Body of pancreas (tissue), 4 donors: ENCODE measurements around the gene SLC5A10.

Experiments used
- POLR2A ChIP-seq, 3 donors: fragments of 450-650 bp; IDR thresholded peaks; one replicate each; pipeline ENCODE4 v1.6.1; 2016; ENCODE audit warnings: antibody characterized with exemption in 3 of 3, mild to moderate bottlenecking in 2 of 3
- TF ChIP-seq, protein P1 (sequence below), 7 experiments: fragments of 450-650 bp in 4 of 7; fragments of 200-600 bp in 3 of 7; sonication (generic) in 3 of 7; IDR thresholded peaks; one replicate each; pipeline ENCODE4 v1.5.1; 2016 to 2019; ENCODE audit warnings: antibody characterized with exemption in 7 of 7

DNA sequence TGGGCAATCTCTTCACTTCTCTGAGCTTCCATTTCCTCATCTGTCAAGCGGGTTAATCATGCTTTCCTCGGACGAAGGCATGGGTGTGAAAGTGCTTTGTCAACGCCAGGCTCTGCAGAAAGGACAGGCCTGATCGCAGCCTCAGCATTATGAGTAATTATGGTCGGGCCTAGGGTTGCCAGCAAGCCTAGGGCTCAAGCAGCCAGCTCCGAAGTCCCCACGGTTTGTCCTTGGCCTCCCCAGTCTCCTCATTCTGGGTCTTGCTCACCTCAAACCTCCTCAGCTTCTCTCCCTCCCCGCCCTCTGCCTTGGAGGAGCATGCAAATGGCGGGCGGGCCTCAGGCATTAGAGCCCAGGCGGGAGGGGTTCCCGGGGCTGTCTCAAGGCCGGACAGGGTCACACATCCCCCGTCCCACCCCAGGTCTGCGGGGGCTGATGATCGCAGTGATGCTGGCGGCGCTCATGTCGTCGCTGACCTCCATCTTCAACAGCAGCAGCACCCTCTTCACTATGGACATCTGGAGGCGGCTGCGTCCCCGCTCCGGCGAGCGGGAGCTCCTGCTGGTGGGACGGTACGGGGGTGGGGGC is 62.8 kb downstream of the SLC5A10 start:
- TF ChIP-seq, protein P1, sequence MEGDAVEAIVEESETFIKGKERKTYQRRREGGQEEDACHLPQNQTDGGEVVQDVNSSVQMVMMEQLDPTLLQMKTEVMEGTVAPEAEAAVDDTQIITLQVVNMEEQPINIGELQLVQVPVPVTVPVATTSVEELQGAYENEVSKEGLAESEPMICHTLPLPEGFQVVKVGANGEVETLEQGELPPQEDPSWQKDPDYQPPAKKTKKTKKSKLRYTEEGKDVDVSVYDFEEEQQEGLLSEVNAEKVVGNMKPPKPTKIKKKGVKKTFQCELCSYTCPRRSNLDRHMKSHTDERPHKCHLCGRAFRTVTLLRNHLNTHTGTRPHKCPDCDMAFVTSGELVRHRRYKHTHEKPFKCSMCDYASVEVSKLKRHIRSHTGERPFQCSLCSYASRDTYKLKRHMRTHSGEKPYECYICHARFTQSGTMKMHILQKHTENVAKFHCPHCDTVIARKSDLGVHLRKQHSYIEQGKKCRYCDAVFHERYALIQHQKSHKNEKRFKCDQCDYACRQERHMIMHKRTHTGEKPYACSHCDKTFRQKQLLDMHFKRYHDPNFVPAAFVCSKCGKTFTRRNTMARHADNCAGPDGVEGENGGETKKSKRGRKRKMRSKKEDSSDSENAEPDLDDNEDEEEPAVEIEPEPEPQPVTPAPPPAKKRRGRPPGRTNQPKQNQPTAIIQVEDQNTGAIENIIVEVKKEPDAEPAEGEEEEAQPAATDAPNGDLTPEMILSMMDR (IDR thresholded peaks at IDR 0.05) = no peak
- TF ChIP-seq POLR2A (IDR thresholded peaks at IDR 0.05) = no peak
